ENCODE results near the gene AP1B1.

DNA sequence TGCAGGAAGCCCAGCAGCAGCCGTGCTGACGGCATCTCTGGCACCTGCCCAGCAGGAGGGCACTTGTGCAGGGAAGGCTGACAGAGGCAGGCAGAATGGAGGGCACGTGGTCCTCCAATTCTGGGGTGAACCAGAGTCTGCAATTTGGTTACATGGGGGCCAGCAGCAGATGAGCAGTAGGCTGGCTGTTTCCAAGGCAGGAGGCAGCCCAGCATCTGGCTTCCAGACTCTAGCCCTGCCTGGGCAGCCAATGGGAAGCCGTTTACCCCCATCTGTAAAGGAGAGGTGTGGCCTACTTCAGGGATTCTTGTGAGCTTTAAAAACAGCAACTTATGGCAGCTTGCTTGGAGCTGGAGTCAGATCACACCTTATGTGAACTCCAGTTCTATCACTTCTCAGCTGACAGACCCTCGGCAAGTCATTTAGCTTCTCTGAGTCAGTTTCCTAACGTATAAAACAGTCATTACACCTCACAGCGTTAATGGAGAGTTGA, 45.0 kb downstream of the AP1B1 start:
- TF ChIP-seq, protein P1, sequence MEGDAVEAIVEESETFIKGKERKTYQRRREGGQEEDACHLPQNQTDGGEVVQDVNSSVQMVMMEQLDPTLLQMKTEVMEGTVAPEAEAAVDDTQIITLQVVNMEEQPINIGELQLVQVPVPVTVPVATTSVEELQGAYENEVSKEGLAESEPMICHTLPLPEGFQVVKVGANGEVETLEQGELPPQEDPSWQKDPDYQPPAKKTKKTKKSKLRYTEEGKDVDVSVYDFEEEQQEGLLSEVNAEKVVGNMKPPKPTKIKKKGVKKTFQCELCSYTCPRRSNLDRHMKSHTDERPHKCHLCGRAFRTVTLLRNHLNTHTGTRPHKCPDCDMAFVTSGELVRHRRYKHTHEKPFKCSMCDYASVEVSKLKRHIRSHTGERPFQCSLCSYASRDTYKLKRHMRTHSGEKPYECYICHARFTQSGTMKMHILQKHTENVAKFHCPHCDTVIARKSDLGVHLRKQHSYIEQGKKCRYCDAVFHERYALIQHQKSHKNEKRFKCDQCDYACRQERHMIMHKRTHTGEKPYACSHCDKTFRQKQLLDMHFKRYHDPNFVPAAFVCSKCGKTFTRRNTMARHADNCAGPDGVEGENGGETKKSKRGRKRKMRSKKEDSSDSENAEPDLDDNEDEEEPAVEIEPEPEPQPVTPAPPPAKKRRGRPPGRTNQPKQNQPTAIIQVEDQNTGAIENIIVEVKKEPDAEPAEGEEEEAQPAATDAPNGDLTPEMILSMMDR (IDR thresholded peaks at IDR 0.05) = no peak
- no peak for TF ChIP-seq POLR2AphosphoS5 (IDR thresholded peaks at IDR 0.05)
